K562 (cell line): Measurements from ENCODE around the gene EXOC4. TPM values are rescaled to one million over a fixed set of nuclear protein-coding genes. Genes with fewer than 3 reads are reported as not detected.

Source experiments
- KDM1A ChIP-seq, 2 experiments: fragments of 450-650 bp; IDR thresholded peaks; 2 replicates each; pipeline ENCODE4 v1.6.1; 2016; ENCODE audit warnings: mild to moderate bottlenecking in 2 of 2
- MEF2A ChIP-seq: IDR thresholded peaks from 2 replicates; pipeline ENCODE4 v1.6.1; 2011; ENCODE audit warnings: low read depth, mild to moderate bottlenecking, low read length, moderate library complexity; ENCODE audit not compliant: control insufficient read depth
- NR1H2 ChIP-seq: sonication (generic); formaldehyde crosslinking; IDR thresholded peaks from 2 replicates; pipeline ENCODE4 v1.4.0; 2020; ENCODE audit warnings: mild to moderate bottlenecking, missing genetic modification reagents
- RFX1 ChIP-seq: fragments of 450-650 bp; IDR thresholded peaks from 2 replicates; pipeline ENCODE4 v1.6.1; 2016; ENCODE audit warnings: mild to moderate bottlenecking, moderate library complexity
- SP1 ChIP-seq: sonication (generic); formaldehyde crosslinking; IDR thresholded peaks from 2 replicates; pipeline ENCODE4 v1.8.1; 2022; ENCODE audit warnings: mild to moderate bottlenecking, missing genetic modification reagents
- TEAD2 ChIP-seq: fragments of 450-650 bp; IDR thresholded peaks from 2 replicates; pipeline ENCODE4 v1.6.1; 2016; ENCODE audit warnings: missing genetic modification characterization, control low read depth, missing compliant biosample characterization
- TSC22D4 ChIP-seq: fragments of 450-650 bp; IDR thresholded peaks from 2 replicates; pipeline ENCODE4 v1.6.1; 2016; ENCODE audit warnings: missing genetic modification characterization, missing biosample characterization, control low read depth
- ZNF830 ChIP-seq: fragments of 250-450 bp; sonication (Bioruptor Pico); IDR thresholded peaks from 2 replicates; pipeline ENCODE4 v1.5.0; 2021; ENCODE audit warnings: mild to moderate bottlenecking
- polyA plus RNA-seq, 8 experiments: library from polyadenylated mRNA; depleted of rRNA in 4 of 8; stranded (reverse) in 5 of 8; unstranded in 3 of 8; fragments of >200 nt; fragmentation: Nextera tagmentation in 2 of 8; fragmentation: Illumina TruSeq in 1 of 8; extraction: Ambion mirVana in 2 of 8; extraction: Trizol in 1 of 8; gene quantifications; 2 replicates each; pipeline versions ENCODE4 v1.2.1 to v1.2.3, GENCODE V29; 2011 to 2014; ENCODE audit warnings: inconsistent platforms in 1 of 8, missing spikeins in 1 of 8
- total RNA-seq, 7 experiments: library from RNA; depleted of rRNA in 6 of 7; stranded (reverse); fragments of >200 nt in 6 of 7; fragmentation: Illumina TruSeq in 2 of 7; extraction: Trizol in 2 of 7; gene quantifications; 2 replicates each; pipeline versions ENCODE4 v1.2.1 to v1.2.3, GENCODE V29; 2011 to 2021; ENCODE audit warnings: low replicate concordance in 1 of 7
- TF ChIP-seq, protein P1 (sequence below): sonication (generic); formaldehyde crosslinking; IDR thresholded peaks from 2 replicates; pipeline ENCODE4 v1.8.1; 2023; ENCODE audit warnings: mild to moderate bottlenecking, missing genetic modification reagents
- TF ChIP-seq, protein P2 (sequence below): sonication (generic); formaldehyde crosslinking; IDR thresholded peaks from 2 replicates; pipeline ENCODE4 v1.8.0; 2022; ENCODE audit warnings: missing genetic modification reagents, mild to moderate bottlenecking, borderline replicate concordance

Gene EXOC4
- total and polyA plus RNA-seq, 9 of the 15 experiments (the other 6 are each of a cell fraction or from before 2014, with no cell fraction given) = 18.5 to 73.1 (median 46.6) TPM

- TF ChIP-seq, protein P1, sequence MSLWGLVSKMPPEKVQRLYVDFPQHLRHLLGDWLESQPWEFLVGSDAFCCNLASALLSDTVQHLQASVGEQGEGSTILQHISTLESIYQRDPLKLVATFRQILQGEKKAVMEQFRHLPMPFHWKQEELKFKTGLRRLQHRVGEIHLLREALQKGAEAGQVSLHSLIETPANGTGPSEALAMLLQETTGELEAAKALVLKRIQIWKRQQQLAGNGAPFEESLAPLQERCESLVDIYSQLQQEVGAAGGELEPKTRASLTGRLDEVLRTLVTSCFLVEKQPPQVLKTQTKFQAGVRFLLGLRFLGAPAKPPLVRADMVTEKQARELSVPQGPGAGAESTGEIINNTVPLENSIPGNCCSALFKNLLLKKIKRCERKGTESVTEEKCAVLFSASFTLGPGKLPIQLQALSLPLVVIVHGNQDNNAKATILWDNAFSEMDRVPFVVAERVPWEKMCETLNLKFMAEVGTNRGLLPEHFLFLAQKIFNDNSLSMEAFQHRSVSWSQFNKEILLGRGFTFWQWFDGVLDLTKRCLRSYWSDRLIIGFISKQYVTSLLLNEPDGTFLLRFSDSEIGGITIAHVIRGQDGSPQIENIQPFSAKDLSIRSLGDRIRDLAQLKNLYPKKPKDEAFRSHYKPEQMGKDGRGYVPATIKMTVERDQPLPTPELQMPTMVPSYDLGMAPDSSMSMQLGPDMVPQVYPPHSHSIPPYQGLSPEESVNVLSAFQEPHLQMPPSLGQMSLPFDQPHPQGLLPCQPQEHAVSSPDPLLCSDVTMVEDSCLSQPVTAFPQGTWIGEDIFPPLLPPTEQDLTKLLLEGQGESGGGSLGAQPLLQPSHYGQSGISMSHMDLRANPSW (CRISPR knock-in tag) = no peak
- TF ChIP-seq NR1H2 (CRISPR knock-in tag) (no peak), KDM1A (IDR thresholded peaks at IDR 0.05) (no peak), RFX1 (no peak), TSC22D4 (no peak), ZNF830 (CRISPR knock-in tag) (no peak), TEAD2 (tag) (no peak), MEF2A (no peak), SP1 (no peak)
- TF ChIP-seq, protein P2, sequence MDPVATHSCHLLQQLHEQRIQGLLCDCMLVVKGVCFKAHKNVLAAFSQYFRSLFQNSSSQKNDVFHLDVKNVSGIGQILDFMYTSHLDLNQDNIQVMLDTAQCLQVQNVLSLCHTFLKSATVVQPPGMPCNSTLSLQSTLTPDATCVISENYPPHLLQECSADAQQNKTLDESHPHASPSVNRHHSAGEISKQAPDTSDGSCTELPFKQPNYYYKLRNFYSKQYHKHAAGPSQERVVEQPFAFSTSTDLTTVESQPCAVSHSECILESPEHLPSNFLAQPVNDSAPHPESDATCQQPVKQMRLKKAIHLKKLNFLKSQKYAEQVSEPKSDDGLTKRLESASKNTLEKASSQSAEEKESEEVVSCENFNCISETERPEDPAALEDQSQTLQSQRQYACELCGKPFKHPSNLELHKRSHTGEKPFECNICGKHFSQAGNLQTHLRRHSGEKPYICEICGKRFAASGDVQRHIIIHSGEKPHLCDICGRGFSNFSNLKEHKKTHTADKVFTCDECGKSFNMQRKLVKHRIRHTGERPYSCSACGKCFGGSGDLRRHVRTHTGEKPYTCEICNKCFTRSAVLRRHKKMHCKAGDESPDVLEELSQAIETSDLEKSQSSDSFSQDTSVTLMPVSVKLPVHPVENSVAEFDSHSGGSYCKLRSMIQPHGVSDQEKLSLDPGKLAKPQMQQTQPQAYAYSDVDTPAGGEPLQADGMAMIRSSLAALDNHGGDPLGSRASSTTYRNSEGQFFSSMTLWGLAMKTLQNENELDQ (CRISPR knock-in tag) = no peak
Observed at GRCh38 chr7:133475655-133476054, 222.8 kb downstream of the EXOC4 start (continued).
